B cell (primary cell): ENCODE results near the gene TKT. TPM values are rescaled to one million over a fixed set of nuclear protein-coding genes. Genes with fewer than 3 reads are reported as not detected.

Experiments
- ATAC-seq: fragments of 200-7000 bp; cut with Tn5 transposase; one replicate; pipeline ENCODE4 v1.10.0; 2021; ENCODE audit warnings: low read depth, mild to moderate bottlenecking, moderate number of reproducible peaks, moderate library complexity
- CTCF ChIA-PET: fragments of 350-600 bp; sonication (Branson Sonifier 250); formaldehyde crosslinking; loops from one replicate; lab custom pipeline; 2021; ENCODE audit warnings: antibody characterized with exemption, inconsistent platforms; lab: Charles Lee
- POLR2A ChIA-PET: fragments of 350-600 bp; sonication (Branson Sonifier 250); formaldehyde crosslinking; loops from one replicate; lab custom pipeline; 2021; ENCODE audit warnings: antibody characterized with exemption; lab: Charles Lee
- DNase-seq: peaks from one replicate; pipeline ENCODE4 v3.0.0; 2013
- H2AFZ ChIP-seq: 2 replicates; pipeline ENCODE4 v1.6.1; 2012; ENCODE audit warnings: mild to moderate bottlenecking, low read depth, low read length; ENCODE audit not compliant: insufficient read depth, poor library complexity, severe bottlenecking
- H3K27ac ChIP-seq, 2 donors: 1 replicate in 1 of 2; 2 replicates in 1 of 2; pipeline ENCODE4 v1.5.1; 2012 to 2013; ENCODE audit warnings: low read length in 2 of 2, mild to moderate bottlenecking in 2 of 2, moderate library complexity in 1 of 2
- H3K27me3 ChIP-seq, 4 experiments: fragments of 200-600 bp in 1 of 4; sonication (generic) in 1 of 4; replicated peaks in 1 of 4; 1 replicate in 2 of 4; 2 replicates in 2 of 4; pipeline versions ENCODE4 v1.6.1 to v1.7.0; 2013 to 2016; ENCODE audit warnings: low read length in 3 of 4, mild to moderate bottlenecking in 2 of 4, mixed read lengths in 1 of 4, moderate library complexity in 1 of 4; ENCODE audit not compliant: insufficient read depth in 4 of 4, control insufficient read depth in 3 of 4; ENCODE audit errors: control extremely low read depth in 1 of 4
- H3K36me3 ChIP-seq, 2 experiments: replicated peaks in 1 of 2; 1 replicate in 1 of 2; 2 replicates in 1 of 2; pipeline versions ENCODE4 v1.6.1 to v1.7.1; 2013; ENCODE audit warnings: low read length in 1 of 2; ENCODE audit not compliant: insufficient read depth in 2 of 2, control insufficient read depth in 1 of 2; ENCODE audit errors: control extremely low read depth in 1 of 2, extremely low read depth in 1 of 2
- H3K4me1 ChIP-seq, 2 donors: fragments of 200-600 bp in 1 of 2; sonication (generic) in 1 of 2; 1 replicate in 1 of 2; 2 replicates in 1 of 2; pipeline versions ENCODE4 v1.5.1 to v1.6.1; 2013 to 2017; ENCODE audit warnings: low read length in 2 of 2; ENCODE audit not compliant: control insufficient read depth in 2 of 2, insufficient read depth in 2 of 2
- H3K4me2 ChIP-seq: replicated peaks from 2 replicates; pipeline ENCODE3; 2012; ENCODE audit warnings: mild to moderate bottlenecking, low read depth, low read length; ENCODE audit not compliant: poor library complexity, severe bottlenecking
- H3K4me3 ChIP-seq, 5 experiments: fragments of 200-600 bp in 1 of 5; sonication (generic) in 1 of 5; 1 replicate in 3 of 5; 2 replicates in 2 of 5; pipeline versions ENCODE4 v1.5.1 to v1.7.0; 2011 to 2016; ENCODE audit warnings: low read length in 4 of 5, mild to moderate bottlenecking in 4 of 5, low read depth in 2 of 5, control low read depth in 1 of 5, moderate library complexity in 1 of 5; ENCODE audit not compliant: insufficient read depth in 1 of 5; ENCODE audit errors: control extremely low read depth in 1 of 5, extremely low read depth in 1 of 5
- H3K79me2 ChIP-seq: fragments of 200-600 bp; sonication (generic); one replicate; pipeline ENCODE4 v1.6.0; 2016; ENCODE audit warnings: low read length; ENCODE audit not compliant: control insufficient read depth, insufficient read depth
- H3K9ac ChIP-seq: fragments of 200-600 bp; sonication (generic); 2 replicates; pipeline ENCODE4 v1.6.1; 2017; ENCODE audit warnings: mild to moderate bottlenecking, low read length, moderate library complexity
- H3K9me3 ChIP-seq, 3 donors: one replicate each; pipeline versions ENCODE4 v1.6.1 to v1.7.1; 2013; ENCODE audit warnings: low read length in 2 of 3; ENCODE audit not compliant: control insufficient read depth in 2 of 3, insufficient read depth in 1 of 3; ENCODE audit errors: control extremely low read depth in 1 of 3
- H4K20me1 ChIP-seq: 2 replicates; pipeline ENCODE4 v1.6.0; 2012; ENCODE audit warnings: mild to moderate bottlenecking, low read length; ENCODE audit not compliant: insufficient read depth, control insufficient read depth, poor library complexity, severe bottlenecking
- H3K27ac Mint-ChIP-seq: one replicate; pipeline ENCODE4 v1.8.0; 2021; ENCODE audit warnings: mixed read lengths
- H3K27me3 Mint-ChIP-seq: one replicate; pipeline ENCODE4 v1.8.0; 2021; ENCODE audit warnings: mixed read lengths
- H3K4me1 Mint-ChIP-seq: one replicate; pipeline ENCODE4 v1.8.0; 2021; ENCODE audit warnings: mixed read lengths
- H3K4me3 Mint-ChIP-seq: one replicate; pipeline ENCODE4 v1.8.0; 2021; ENCODE audit warnings: mixed read lengths
- H3K9me3 Mint-ChIP-seq: one replicate; pipeline ENCODE4 v1.8.0; 2022; ENCODE audit warnings: mixed read lengths; ENCODE audit not compliant: insufficient read depth
- EZH2 ChIP-seq: IDR thresholded peaks from 2 replicates; pipeline ENCODE4 v1.6.1; 2012; ENCODE audit warnings: borderline replicate concordance, low read depth, mild to moderate bottlenecking, moderate library complexity, low read length; ENCODE audit not compliant: insufficient read depth, poor library complexity, severe bottlenecking
- WGBS: methylation state at CpG from one replicate; pipeline ENCODE4 v1.1.5; 2013; ENCODE audit warnings: missing lambda C conversion rate; ENCODE audit not compliant: insufficient coverage; 5-methylcytosine and 5-hydroxymethylcytosine counted together
- intact Hi-C: fragments of 100-400 bp; cut with micrococcal nuclease; formaldehyde crosslinking; loops from one replicate; pipeline ENCODE4 v1.10.0; 2022
- polyA plus RNA-seq: library from polyadenylated mRNA; depleted of rRNA; stranded (reverse); fragments of >200 nt; gene quantifications from 2 replicates; pipeline ENCODE4 v1.2.3, GENCODE V29; 2012
- total RNA-seq, 2 donors: library from RNA; stranded (reverse); fragments of 120-200 nt in 1 of 2; gene quantifications; 1 replicate in 1 of 2; 2 replicates in 1 of 2; pipeline versions ENCODE4 v1.2.3 to v1.2.4, GENCODE V29; 2013 to 2022
- TF ChIP-seq, protein P1 (sequence below): fragments of 200-600 bp; IDR thresholded peaks from one replicate; pipeline ENCODE4 v1.8.0; 2022; ENCODE audit warnings: antibody characterized with exemption, mild to moderate bottlenecking

Gene TKT
- total and polyA plus RNA-seq, 2 donors (not counting 1 experiment from before 2014, with no cell fraction given), result 69.5 to 81.0 TPM

- no peaks in the 10 kb centered on the region for H3K9me3 Mint-ChIP-seq
- TF ChIP-seq, protein P1, sequence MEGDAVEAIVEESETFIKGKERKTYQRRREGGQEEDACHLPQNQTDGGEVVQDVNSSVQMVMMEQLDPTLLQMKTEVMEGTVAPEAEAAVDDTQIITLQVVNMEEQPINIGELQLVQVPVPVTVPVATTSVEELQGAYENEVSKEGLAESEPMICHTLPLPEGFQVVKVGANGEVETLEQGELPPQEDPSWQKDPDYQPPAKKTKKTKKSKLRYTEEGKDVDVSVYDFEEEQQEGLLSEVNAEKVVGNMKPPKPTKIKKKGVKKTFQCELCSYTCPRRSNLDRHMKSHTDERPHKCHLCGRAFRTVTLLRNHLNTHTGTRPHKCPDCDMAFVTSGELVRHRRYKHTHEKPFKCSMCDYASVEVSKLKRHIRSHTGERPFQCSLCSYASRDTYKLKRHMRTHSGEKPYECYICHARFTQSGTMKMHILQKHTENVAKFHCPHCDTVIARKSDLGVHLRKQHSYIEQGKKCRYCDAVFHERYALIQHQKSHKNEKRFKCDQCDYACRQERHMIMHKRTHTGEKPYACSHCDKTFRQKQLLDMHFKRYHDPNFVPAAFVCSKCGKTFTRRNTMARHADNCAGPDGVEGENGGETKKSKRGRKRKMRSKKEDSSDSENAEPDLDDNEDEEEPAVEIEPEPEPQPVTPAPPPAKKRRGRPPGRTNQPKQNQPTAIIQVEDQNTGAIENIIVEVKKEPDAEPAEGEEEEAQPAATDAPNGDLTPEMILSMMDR, result no peak
- no peak for TF ChIP-seq EZH2
- H3K27ac Mint-ChIP-seq, result peak overlapping the region; percentile 88
- no peaks in the 10 kb centered on the region for H3K9me3 ChIP-seq
- peak overlapping the region; percentile 45 for H3K4me3 Mint-ChIP-seq
- POLR2A ChIA-PET, result interaction anchor here (0.6 to 1.4 kb wide), 4 partner anchors 11 to 58 kb away, joined by 3 to 9 read pairs (median 6); partner anchors contain the start of gene PRKCD
- no peaks in the 10 kb centered on the region for H3K27me3 Mint-ChIP-seq
- DNase-seq (peak; percentile 47), ATAC-seq (peak; percentile 47)
- CTCF ChIA-PET, result interaction anchor here (0.9 to 5.2 kb wide), 15 partner anchors 9 to 77 kb away, joined by 3 to 72 read pairs (median 5); partner anchors contain the start of gene PRKCD
- no peak overlapping the region for H3K9ac ChIP-seq
- no peak overlapping the region for H2AFZ ChIP-seq
- 86% methylated on average over 12 of the region's 16 CpGs for WGBS
- intact Hi-C loops, result no loop called here
- no peaks in the 10 kb centered on the region for H4K20me1 ChIP-seq
- peaks cover 44% of the 10 kb centered on the region for H3K4me1 Mint-ChIP-seq
- peak overlapping the region; percentile 21 for H3K4me2 ChIP-seq
- peaks cover 29 to 69% of the 10 kb centered on the region in 2 donors for H3K4me1 ChIP-seq
- H3K27me3 ChIP-seq, result no peaks in the 10 kb centered on the region
- peaks cover 8 to 59% of the 10 kb centered on the region in 2 experiments for H3K36me3 ChIP-seq
- no peak overlapping the region for H3K4me3 ChIP-seq
- peak overlapping the region; percentile 25 to 59 for H3K27ac ChIP-seq
- no peaks in the 10 kb centered on the region for H3K79me2 ChIP-seq
These were observed 63.9 kb downstream of the TKT start for GRCh38 chr3:53191836-53192480.

GRCh38 chr3:53190659-53191058 is 65.2 kb downstream of the TKT start:
- Histone ChIP-seq H4K20me1 (peaks cover 7% of the 10 kb centered on the region), H3K4me2 (no peak overlapping the region), H3K27ac (peak overlapping the region in 1 of 2 donors; percentile 43), H3K4me1 (peaks cover 23 to 56% of the 10 kb centered on the region in 2 donors), H3K9me3 (no peaks in the 10 kb centered on the region), H2AFZ (no peak overlapping the region), H3K9ac (no peak overlapping the region), H3K36me3 (peaks cover 11 to 70% of the 10 kb centered on the region in 2 experiments), H3K27me3 (no peaks in the 10 kb centered on the region), H3K79me2 (no peaks in the 10 kb centered on the region), H3K4me3 (no peak overlapping the region)
- DNase-seq (peak; percentile 17), ATAC-seq (no peak)
- POLR2A ChIA-PET, result interaction anchor here (1.0 kb wide), 1 partner anchor 56 kb away, joined by 3 read pairs; no protein-coding TSS in a partner anchor
- no peaks in the 10 kb centered on the region for H3K27me3 Mint-ChIP-seq
- intact Hi-C loops, result no loop called here
- TF ChIP-seq, protein P1, result no peak
- no peak for TF ChIP-seq EZH2
- no peaks in the 10 kb centered on the region for H3K9me3 Mint-ChIP-seq
- CTCF ChIA-PET, result interaction anchor here (0.8 to 5.2 kb wide), 7 partner anchors 9 to 76 kb away, joined by 3 to 72 read pairs (median 7); partner anchors contain the start of gene PRKCD
- 39% methylated on average over 3 of the region's 3 CpGs for WGBS
- peaks cover 36% of the 10 kb centered on the region for H3K4me1 Mint-ChIP-seq
- H3K27ac Mint-ChIP-seq, result peak overlapping the region; percentile 85
- H3K4me3 Mint-ChIP-seq, result no peak overlapping the region
